ENCODE data around the gene C6orf136.
A peak's percentile ranks its signal among the peaks of the same experiment; 100 is the strongest.

The C6orf136 gene

GRCh38 chr6:30610065-30610464 is 36.9 kb upstream of the C6orf136 start:
- DNase-seq, result no peak
- Histone ChIP-seq H3K27ac (ENCODE audit: insufficient read depth, low read length, poor library complexity, severe bottlenecking) (peak overlapping the region; percentile 26), H3K36me3 (ENCODE audit: control insufficient read depth, insufficient read depth, low read length) (peaks cover 34% of the 10 kb centered on the region), H3K27me3 (replicated peaks; ENCODE audit: control insufficient read depth, insufficient read depth, low read length, poor library complexity, severe bottlenecking) (no peaks in the 10 kb centered on the region), H3K4me1 (ENCODE audit: control insufficient read depth, insufficient read depth, low read length, poor library complexity, severe bottlenecking) (peaks cover 22% of the 10 kb centered on the region), H3K9me3 (ENCODE audit: control insufficient read depth, low read length) (no peaks in the 10 kb centered on the region), H3K4me3 (ENCODE audit: insufficient read depth, low read depth, low read length, poor library complexity, severe bottlenecking) (no peak overlapping the region)

- Histone ChIP-seq H3K4me1 (ENCODE audit: control insufficient read depth, insufficient read depth, low read length, poor library complexity, severe bottlenecking) (peaks cover 22% of the 10 kb centered on the region), H3K9me3 (ENCODE audit: control insufficient read depth, low read length) (no peaks in the 10 kb centered on the region), H3K36me3 (ENCODE audit: control insufficient read depth, insufficient read depth, low read length) (peaks cover 28% of the 10 kb centered on the region), H3K4me3 (ENCODE audit: insufficient read depth, low read depth, low read length, poor library complexity, severe bottlenecking) (no peak overlapping the region), H3K27ac (ENCODE audit: insufficient read depth, low read length, poor library complexity, severe bottlenecking) (peak overlapping the region; percentile 3), H3K27me3 (replicated peaks; ENCODE audit: control insufficient read depth, insufficient read depth, low read length, poor library complexity, severe bottlenecking) (no peaks in the 10 kb centered on the region)
- no peak for DNase-seq
Measured at GRCh38 chr6:30611150-30611855, 35.6 kb upstream of the C6orf136 start.

GRCh38 chr6:30611856-30612194 is 35.1 kb upstream of the C6orf136 start:
- Histone ChIP-seq H3K4me3 (ENCODE audit: insufficient read depth, low read depth, low read length, poor library complexity, severe bottlenecking) (no peak overlapping the region), H3K27me3 (replicated peaks; ENCODE audit: control insufficient read depth, insufficient read depth, low read length, poor library complexity, severe bottlenecking) (no peaks in the 10 kb centered on the region), H3K36me3 (ENCODE audit: control insufficient read depth, insufficient read depth, low read length) (peaks cover 28% of the 10 kb centered on the region), H3K4me1 (ENCODE audit: control insufficient read depth, insufficient read depth, low read length, poor library complexity, severe bottlenecking) (peaks cover 22% of the 10 kb centered on the region), H3K9me3 (ENCODE audit: control insufficient read depth, low read length) (no peaks in the 10 kb centered on the region), H3K27ac (ENCODE audit: insufficient read depth, low read length, poor library complexity, severe bottlenecking) (peak overlapping the region; percentile 26)
- no peak for DNase-seq

- no peak for DNase-seq
- no peak overlapping the region for H3K4me3 ChIP-seq (ENCODE audit: insufficient read depth, low read depth, low read length, poor library complexity, severe bottlenecking)
- peaks cover 26% of the 10 kb centered on the region for H3K36me3 ChIP-seq (ENCODE audit: control insufficient read depth, insufficient read depth, low read length)
Measured at GRCh38 chr6:30612213-30612612, 34.7 kb upstream of the C6orf136 start.

GRCh38 chr6:30612687-30613248 is 34.2 kb upstream of the C6orf136 start:
- peaks cover 22% of the 10 kb centered on the region for H3K4me1 ChIP-seq (ENCODE audit: control insufficient read depth, insufficient read depth, low read length, poor library complexity, severe bottlenecking)
- H3K27me3 ChIP-seq (replicated peaks; ENCODE audit: control insufficient read depth, insufficient read depth, low read length, poor library complexity, severe bottlenecking), result no peaks in the 10 kb centered on the region
- no peak for DNase-seq
- H3K9me3 ChIP-seq (ENCODE audit: control insufficient read depth, low read length), result no peaks in the 10 kb centered on the region
- H3K4me3 ChIP-seq (ENCODE audit: insufficient read depth, low read depth, low read length, poor library complexity, severe bottlenecking), result no peak overlapping the region
- H3K27ac ChIP-seq (ENCODE audit: insufficient read depth, low read length, poor library complexity, severe bottlenecking), result peak overlapping the region; percentile 97
- H3K36me3 ChIP-seq (ENCODE audit: control insufficient read depth, insufficient read depth, low read length), result peaks cover 21% of the 10 kb centered on the region

More at GRCh38 chr6:30612213-30612612, 34.7 kb upstream of the C6orf136 start:
- H3K27me3 ChIP-seq (replicated peaks; ENCODE audit: control insufficient read depth, insufficient read depth, low read length, poor library complexity, severe bottlenecking), result no peaks in the 10 kb centered on the region
- no peaks in the 10 kb centered on the region for H3K9me3 ChIP-seq (ENCODE audit: control insufficient read depth, low read length)
- peak overlapping the region; percentile 26 for H3K27ac ChIP-seq (ENCODE audit: insufficient read depth, low read length, poor library complexity, severe bottlenecking)
- H3K4me1 ChIP-seq (ENCODE audit: control insufficient read depth, insufficient read depth, low read length, poor library complexity, severe bottlenecking), result peaks cover 22% of the 10 kb centered on the region

- no peak overlapping the region for H3K4me3 ChIP-seq (ENCODE audit: insufficient read depth, low read depth, low read length, poor library complexity, severe bottlenecking)
- peak overlapping the region; percentile 97 for H3K27ac ChIP-seq (ENCODE audit: insufficient read depth, low read length, poor library complexity, severe bottlenecking)
- H3K27me3 ChIP-seq (replicated peaks; ENCODE audit: control insufficient read depth, insufficient read depth, low read length, poor library complexity, severe bottlenecking), result no peaks in the 10 kb centered on the region
- H3K36me3 ChIP-seq (ENCODE audit: control insufficient read depth, insufficient read depth, low read length), result peaks cover 19% of the 10 kb centered on the region
- DNase-seq, result no peak
- peaks cover 22% of the 10 kb centered on the region for H3K4me1 ChIP-seq (ENCODE audit: control insufficient read depth, insufficient read depth, low read length, poor library complexity, severe bottlenecking)
- H3K9me3 ChIP-seq (ENCODE audit: control insufficient read depth, low read length), result no peaks in the 10 kb centered on the region
Measured at GRCh38 chr6:30613251-30614043, 33.5 kb upstream of the C6orf136 start.

GRCh38 chr6:30614044-30614842 is 32.7 kb upstream of the C6orf136 start:
- Histone ChIP-seq H3K9me3 (ENCODE audit: control insufficient read depth, low read length) (no peaks in the 10 kb centered on the region), H3K4me1 (ENCODE audit: control insufficient read depth, insufficient read depth, low read length, poor library complexity, severe bottlenecking) (peaks cover 22% of the 10 kb centered on the region), H3K4me3 (ENCODE audit: insufficient read depth, low read depth, low read length, poor library complexity, severe bottlenecking) (peak overlapping the region; percentile 90), H3K27ac (ENCODE audit: insufficient read depth, low read length, poor library complexity, severe bottlenecking) (peak overlapping the region; percentile 97), H3K36me3 (ENCODE audit: control insufficient read depth, insufficient read depth, low read length) (peaks cover 13% of the 10 kb centered on the region), H3K27me3 (replicated peaks; ENCODE audit: control insufficient read depth, insufficient read depth, low read length, poor library complexity, severe bottlenecking) (no peaks in the 10 kb centered on the region)
- no peak for DNase-seq

- Histone ChIP-seq H3K4me1 (ENCODE audit: control insufficient read depth, insufficient read depth, low read length, poor library complexity, severe bottlenecking) (peaks cover 20% of the 10 kb centered on the region), H3K4me3 (ENCODE audit: insufficient read depth, low read depth, low read length, poor library complexity, severe bottlenecking) (peak overlapping the region; percentile 90), H3K27ac (ENCODE audit: insufficient read depth, low read length, poor library complexity, severe bottlenecking) (peak overlapping the region; percentile 97), H3K9me3 (ENCODE audit: control insufficient read depth, low read length) (no peaks in the 10 kb centered on the region), H3K36me3 (ENCODE audit: control insufficient read depth, insufficient read depth, low read length) (peaks cover 15% of the 10 kb centered on the region), H3K27me3 (replicated peaks; ENCODE audit: control insufficient read depth, insufficient read depth, low read length, poor library complexity, severe bottlenecking) (no peaks in the 10 kb centered on the region)
- peak; percentile 74 to 85 (median 77) for DNase-seq
Measured at GRCh38 chr6:30614843-30615218, 32.1 kb upstream of the C6orf136 start.

GRCh38 chr6:30615219-30615957 is 31.5 kb upstream of the C6orf136 start:
- peak in 1 of 3 donors; percentile 34 for DNase-seq
- H3K4me1 ChIP-seq (ENCODE audit: control insufficient read depth, insufficient read depth, low read length, poor library complexity, severe bottlenecking), result peaks cover 15% of the 10 kb centered on the region
- H3K27me3 ChIP-seq (replicated peaks; ENCODE audit: control insufficient read depth, insufficient read depth, low read length, poor library complexity, severe bottlenecking), result no peaks in the 10 kb centered on the region
- H3K9me3 ChIP-seq (ENCODE audit: control insufficient read depth, low read length), result no peaks in the 10 kb centered on the region
- H3K4me3 ChIP-seq (ENCODE audit: insufficient read depth, low read depth, low read length, poor library complexity, severe bottlenecking), result peak overlapping the region; percentile 90
- peaks cover 15% of the 10 kb centered on the region for H3K36me3 ChIP-seq (ENCODE audit: control insufficient read depth, insufficient read depth, low read length)
- H3K27ac ChIP-seq (ENCODE audit: insufficient read depth, low read length, poor library complexity, severe bottlenecking), result peak overlapping the region; percentile 97
